ENCODE measurements around the gene NQO1. TPM values are rescaled to one million over a fixed set of nuclear protein-coding genes. Genes with fewer than 3 reads are reported as not detected.
"Not testable (repeated sequence)": the region's sequence is repeated elsewhere in the genome, so short reads cannot be mapped to it uniquely, and the experiment has no call there.

The NQO1 gene
- total RNA-seq, 3 donors from 2014 or later = 41.2 to 133 (median 87.4) TPM

DNA sequence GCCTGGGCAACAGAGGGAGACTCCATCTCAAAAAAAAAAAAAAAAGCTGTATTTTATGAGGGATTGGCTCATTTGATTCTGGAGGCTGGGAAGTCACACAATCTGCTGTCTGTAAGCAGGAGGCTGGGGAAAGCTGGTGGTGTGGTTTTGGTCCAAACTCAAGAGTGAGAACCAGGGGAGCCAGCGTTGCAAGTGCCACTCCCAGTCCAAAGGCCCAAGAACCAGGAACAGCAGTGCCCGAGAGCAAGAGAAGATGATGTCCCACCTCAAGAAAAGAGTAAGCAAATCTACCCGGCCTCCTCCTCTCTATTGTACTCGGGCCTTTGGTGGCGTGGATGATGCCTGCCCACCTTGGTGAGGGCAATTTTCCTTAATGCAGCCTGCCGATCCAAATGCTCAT, 5.7 kb upstream of the NQO1 start:
- Histone ChIP-seq H3K4me3 (no peak overlapping the region), H3K9me3 (no peaks in the 10 kb centered on the region), H3K36me3 (ENCODE audit: low read depth) (no peaks in the 10 kb centered on the region), H3K4me1 (ENCODE audit: low read depth) (peaks cover 2% of the 10 kb centered on the region)
- TF ChIP-seq, protein P1, sequence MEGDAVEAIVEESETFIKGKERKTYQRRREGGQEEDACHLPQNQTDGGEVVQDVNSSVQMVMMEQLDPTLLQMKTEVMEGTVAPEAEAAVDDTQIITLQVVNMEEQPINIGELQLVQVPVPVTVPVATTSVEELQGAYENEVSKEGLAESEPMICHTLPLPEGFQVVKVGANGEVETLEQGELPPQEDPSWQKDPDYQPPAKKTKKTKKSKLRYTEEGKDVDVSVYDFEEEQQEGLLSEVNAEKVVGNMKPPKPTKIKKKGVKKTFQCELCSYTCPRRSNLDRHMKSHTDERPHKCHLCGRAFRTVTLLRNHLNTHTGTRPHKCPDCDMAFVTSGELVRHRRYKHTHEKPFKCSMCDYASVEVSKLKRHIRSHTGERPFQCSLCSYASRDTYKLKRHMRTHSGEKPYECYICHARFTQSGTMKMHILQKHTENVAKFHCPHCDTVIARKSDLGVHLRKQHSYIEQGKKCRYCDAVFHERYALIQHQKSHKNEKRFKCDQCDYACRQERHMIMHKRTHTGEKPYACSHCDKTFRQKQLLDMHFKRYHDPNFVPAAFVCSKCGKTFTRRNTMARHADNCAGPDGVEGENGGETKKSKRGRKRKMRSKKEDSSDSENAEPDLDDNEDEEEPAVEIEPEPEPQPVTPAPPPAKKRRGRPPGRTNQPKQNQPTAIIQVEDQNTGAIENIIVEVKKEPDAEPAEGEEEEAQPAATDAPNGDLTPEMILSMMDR (IDR thresholded peaks at IDR 0.05) = no peak
- intact Hi-C loops (cut with DNase I, micrococcal nuclease) = no loop called here
- ATAC-seq = peak; percentile 72
- peak in 1 of 3 donors; percentile 37 for DNase-seq

DNA sequence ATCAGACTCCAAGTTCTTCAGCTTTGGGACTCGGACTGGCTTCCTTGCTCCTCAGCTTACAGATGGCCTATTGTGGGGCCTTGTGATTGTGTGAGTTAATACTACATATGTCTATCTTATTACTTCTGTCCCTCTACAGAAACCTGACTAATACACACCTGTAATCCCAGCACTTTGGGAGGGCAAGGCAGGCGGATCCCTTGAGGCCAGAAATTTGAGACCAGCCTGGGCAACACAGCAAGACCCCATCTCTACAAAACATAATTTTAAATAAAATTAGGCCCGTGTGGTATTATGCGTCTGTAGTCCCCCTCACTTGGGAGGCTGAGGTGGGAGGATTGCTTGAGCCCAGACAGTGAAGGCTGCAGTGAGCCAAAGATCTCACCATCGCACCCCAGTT, 4.9 kb upstream of the NQO1 start:
- intact Hi-C loops (cut with DNase I, micrococcal nuclease); H3K36me3 ChIP-seq (ENCODE audit: low read depth); ATAC-seq; H3K4me3 ChIP-seq; H3K4me1 ChIP-seq (ENCODE audit: low read depth); H3K9me3 ChIP-seq: not testable (repeated sequence)
- DNase-seq = peak in 1 of 3 donors; percentile 3

DNA sequence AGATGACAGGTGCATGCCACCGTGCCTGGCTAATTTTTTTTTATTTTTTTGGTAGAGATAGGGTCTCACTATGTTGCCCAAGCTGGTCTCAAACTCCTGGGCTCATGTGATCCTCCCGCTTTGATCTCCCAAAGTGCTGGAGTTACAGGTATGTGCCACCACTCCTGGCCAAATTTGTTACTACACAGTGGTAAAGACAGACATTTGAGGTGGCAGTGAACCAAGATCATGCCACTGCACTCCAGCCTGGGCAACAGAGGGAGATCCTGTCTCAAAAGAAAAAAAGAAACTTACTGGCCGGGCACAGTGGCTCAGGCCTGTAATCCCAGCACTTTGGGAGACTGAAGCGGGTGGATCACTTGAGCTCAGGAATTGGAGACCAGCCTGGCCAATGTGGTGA, 2.7 kb upstream of the NQO1 start:
- H3K4me3 ChIP-seq; ATAC-seq; H3K36me3 ChIP-seq (ENCODE audit: low read depth); intact Hi-C loops (cut with DNase I, micrococcal nuclease); H3K9me3 ChIP-seq: not testable (repeated sequence)
- H3K4me1 ChIP-seq (ENCODE audit: low read depth) = peaks cover 16% of the 10 kb centered on the region
- DNase-seq = peak in 1 of 3 donors; percentile 10

DNA sequence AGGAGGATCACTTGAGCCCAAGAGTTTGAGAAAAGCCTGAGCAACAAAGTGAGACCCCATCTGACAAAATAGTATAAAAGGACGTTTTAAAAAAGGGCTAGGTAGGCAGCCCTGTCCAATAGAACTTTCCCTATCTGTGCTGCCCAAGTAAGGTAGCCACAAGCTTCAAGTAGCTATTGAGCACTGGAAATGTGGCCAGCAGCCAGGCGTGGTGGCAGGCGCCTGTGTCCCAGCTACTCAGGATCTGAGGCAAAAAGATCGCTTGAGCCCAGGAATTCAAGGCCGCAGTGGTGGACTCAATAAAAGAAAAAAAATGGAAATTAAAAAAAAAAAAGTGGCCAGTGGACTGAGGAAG, 1.5 kb upstream of the NQO1 start:
- TF ChIP-seq, protein P1 (IDR thresholded peaks at IDR 0.05) = no peak
- DNase-seq (peak in 1 of 3 donors; percentile 25), ATAC-seq (no peak)
- intact Hi-C loops (cut with DNase I, micrococcal nuclease) = no loop called here
- Histone ChIP-seq H3K4me1 (ENCODE audit: low read depth) (peaks cover 27% of the 10 kb centered on the region), H3K4me3 (no peak overlapping the region), H3K9me3 (no peaks in the 10 kb centered on the region), H3K36me3 (ENCODE audit: low read depth) (no peaks in the 10 kb centered on the region)

DNA sequence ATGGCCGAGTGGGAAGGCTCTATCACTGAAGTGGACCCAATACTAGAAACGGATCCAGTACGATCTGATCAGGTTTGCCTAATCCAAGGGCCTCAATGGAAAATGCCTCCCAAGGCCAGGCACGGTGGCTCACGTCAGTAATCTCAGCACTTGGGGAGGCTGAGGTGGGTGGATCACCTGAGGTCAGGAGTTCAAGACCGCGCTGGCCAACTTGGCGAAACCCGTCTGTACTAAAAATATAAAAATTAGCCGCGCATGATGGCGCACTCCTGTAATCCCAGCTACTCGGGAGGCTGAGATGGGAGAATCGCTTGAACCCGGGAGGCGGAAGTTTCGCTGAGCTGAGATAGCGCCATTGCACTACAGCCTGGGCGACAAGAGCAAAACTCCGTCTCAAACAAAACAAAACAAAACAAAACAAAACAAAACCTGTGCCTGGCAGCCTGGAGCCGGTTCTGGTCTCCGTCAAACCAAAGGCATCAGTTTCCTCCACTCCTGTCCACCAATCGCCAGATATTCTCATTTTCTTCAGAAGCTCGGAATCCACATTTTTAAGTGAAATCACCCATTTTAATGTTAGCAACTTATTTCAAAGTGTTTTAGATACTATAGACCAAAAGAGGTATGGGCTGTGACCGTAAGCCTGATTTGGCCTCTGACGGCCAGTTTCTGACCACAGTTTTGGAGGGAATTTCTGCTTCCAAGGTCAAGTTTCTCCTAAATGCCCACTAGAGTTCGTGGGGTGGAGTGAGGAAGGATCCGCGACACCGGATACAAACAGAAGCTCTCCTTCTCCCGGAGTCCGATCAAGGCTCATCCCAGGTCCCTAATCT, 664 bp downstream of the NQO1 start:
- Histone ChIP-seq H3K36me3 (ENCODE audit: low read depth) (no peaks in the 10 kb centered on the region), H3K4me1 (ENCODE audit: low read depth) (peaks cover 29% of the 10 kb centered on the region), H3K9me3 (no peaks in the 10 kb centered on the region), H3K4me3 (peak overlapping the region; percentile 9)
- intact Hi-C loops (cut with DNase I, micrococcal nuclease) = no loop called here
- DNase-seq (peak in 1 of 3 donors; percentile 34), ATAC-seq (no peak)
- TF ChIP-seq, protein P1 (IDR thresholded peaks at IDR 0.05) = no peak

DNA sequence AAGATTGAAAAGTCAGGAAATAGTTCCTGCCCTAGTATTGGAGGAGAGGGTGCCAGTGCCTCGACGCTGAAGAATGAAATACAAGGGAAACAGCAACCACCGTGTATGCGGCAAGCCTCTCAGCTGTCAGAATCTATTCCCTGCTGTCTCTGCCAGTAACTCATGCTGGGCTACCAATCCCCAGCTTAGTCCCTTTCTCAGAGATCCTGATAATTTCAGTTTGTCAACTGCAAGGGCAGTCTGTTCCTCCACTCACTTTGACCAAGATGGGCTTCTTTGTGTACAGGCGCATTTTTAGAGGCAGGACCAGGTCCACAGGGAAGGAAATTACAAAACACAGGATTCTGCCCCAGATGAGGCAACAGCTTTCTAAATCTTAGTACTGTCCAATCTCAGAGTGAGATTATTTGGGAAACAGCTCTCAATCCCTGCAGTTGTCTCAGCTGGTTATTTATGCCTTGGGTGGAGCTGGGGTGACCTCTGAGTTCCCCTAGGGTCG, 1.3 kb downstream of the NQO1 start:
- TF ChIP-seq, protein P1 (IDR thresholded peaks at IDR 0.05) = no peak
- ATAC-seq (no peak), DNase-seq (no peak)
- intact Hi-C loops (cut with DNase I, micrococcal nuclease) = no loop called here
- H3K4me1 ChIP-seq (ENCODE audit: low read depth) = peaks cover 29% of the 10 kb centered on the region
- H3K4me3 ChIP-seq = no peak overlapping the region
- H3K36me3 ChIP-seq (ENCODE audit: low read depth) = no peaks in the 10 kb centered on the region
- no peaks in the 10 kb centered on the region for H3K9me3 ChIP-seq

Data from mucosa of descending colon (tissue), 3 donors.